OCI-LY1 (cell line): ENCODE results near the gene TOR1AIP1.
A peak's percentile ranks its signal among the peaks of the same experiment; 100 is the strongest.

ENCODE experiments used
- CTCF ChIP-seq: fragments of 200-600 bp; sonication (generic), shearing (Covaris generic); IDR thresholded peaks from 2 replicates; pipeline ENCODE4 v1.5.1; 2017; ENCODE audit warnings: mild to moderate bottlenecking, antibody characterized with exemption, low read length, moderate library complexity, mixed read lengths
- EZH2 ChIP-seq: fragments of 200-600 bp; sonication (generic), shearing (Covaris generic); IDR thresholded peaks from 2 replicates; pipeline ENCODE4 v1.8.0; 2017; ENCODE audit warnings: borderline replicate concordance, mixed run types, mild to moderate bottlenecking, antibody characterized with exemption, low read length, moderate library complexity, mixed read lengths

GRCh38 chr1:179877586-179878265, 4.4 kb upstream of the TOR1AIP1 start, which contains the start of gene TOR1AIP2:
- TF ChIP-seq EZH2 (no peak), CTCF (0 out of 2 replicates have a peak, but pooled peaks have one; percentile 4)
